ENCODE data around the gene REPIN1.

DNA sequence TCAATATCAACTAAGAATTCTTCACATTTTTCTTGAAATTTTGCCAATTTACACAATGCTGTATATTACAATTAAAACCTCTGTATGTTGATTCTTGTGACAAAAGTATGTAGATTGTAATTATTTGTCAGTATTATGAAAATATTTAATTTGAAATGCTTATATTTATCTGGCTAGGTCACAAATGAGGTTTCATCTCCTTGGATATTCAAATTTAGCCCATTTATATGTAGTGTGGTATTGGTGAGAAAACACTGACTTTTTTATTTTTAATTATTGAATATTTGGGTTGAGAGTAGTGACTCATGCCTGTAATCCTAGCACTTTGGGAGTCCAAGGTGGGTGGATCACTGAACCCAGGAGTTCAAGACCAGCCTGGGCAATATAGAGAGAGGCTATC is 24.3 kb upstream of the REPIN1 start:
- TF ChIP-seq ZNF324 (tag by site-specific recombination; IDR thresholded peaks at IDR 0.05): no peak
- TF ChIP-seq, protein P1, sequence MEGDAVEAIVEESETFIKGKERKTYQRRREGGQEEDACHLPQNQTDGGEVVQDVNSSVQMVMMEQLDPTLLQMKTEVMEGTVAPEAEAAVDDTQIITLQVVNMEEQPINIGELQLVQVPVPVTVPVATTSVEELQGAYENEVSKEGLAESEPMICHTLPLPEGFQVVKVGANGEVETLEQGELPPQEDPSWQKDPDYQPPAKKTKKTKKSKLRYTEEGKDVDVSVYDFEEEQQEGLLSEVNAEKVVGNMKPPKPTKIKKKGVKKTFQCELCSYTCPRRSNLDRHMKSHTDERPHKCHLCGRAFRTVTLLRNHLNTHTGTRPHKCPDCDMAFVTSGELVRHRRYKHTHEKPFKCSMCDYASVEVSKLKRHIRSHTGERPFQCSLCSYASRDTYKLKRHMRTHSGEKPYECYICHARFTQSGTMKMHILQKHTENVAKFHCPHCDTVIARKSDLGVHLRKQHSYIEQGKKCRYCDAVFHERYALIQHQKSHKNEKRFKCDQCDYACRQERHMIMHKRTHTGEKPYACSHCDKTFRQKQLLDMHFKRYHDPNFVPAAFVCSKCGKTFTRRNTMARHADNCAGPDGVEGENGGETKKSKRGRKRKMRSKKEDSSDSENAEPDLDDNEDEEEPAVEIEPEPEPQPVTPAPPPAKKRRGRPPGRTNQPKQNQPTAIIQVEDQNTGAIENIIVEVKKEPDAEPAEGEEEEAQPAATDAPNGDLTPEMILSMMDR (tag by site-specific recombination; IDR thresholded peaks at IDR 0.05): no peak
- TF ChIP-seq, protein P2, sequence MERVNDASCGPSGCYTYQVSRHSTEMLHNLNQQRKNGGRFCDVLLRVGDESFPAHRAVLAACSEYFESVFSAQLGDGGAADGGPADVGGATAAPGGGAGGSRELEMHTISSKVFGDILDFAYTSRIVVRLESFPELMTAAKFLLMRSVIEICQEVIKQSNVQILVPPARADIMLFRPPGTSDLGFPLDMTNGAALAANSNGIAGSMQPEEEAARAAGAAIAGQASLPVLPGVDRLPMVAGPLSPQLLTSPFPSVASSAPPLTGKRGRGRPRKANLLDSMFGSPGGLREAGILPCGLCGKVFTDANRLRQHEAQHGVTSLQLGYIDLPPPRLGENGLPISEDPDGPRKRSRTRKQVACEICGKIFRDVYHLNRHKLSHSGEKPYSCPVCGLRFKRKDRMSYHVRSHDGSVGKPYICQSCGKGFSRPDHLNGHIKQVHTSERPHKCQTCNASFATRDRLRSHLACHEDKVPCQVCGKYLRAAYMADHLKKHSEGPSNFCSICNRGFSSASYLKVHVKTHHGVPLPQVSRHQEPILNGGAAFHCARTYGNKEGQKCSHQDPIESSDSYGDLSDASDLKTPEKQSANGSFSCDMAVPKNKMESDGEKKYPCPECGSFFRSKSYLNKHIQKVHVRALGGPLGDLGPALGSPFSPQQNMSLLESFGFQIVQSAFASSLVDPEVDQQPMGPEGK (tag by site-specific recombination; IDR thresholded peaks at IDR 0.05): no peak
- no peak for TF ChIP-seq KLF9 (tag by site-specific recombination; IDR thresholded peaks at IDR 0.05; ENCODE audit: low read depth)
- TF ChIP-seq ZNF184 (tag by site-specific recombination; IDR thresholded peaks at IDR 0.05): no peak
- TF ChIP-seq ZNF670 (tag by site-specific recombination; IDR thresholded peaks at IDR 0.05; ENCODE audit: low read depth): no peak
- TF ChIP-seq ZNF239 (tag by site-specific recombination; IDR thresholded peaks at IDR 0.05): no peak
- no peak for TF ChIP-seq ZEB2 (tag by site-specific recombination; IDR thresholded peaks at IDR 0.05)
- no peak for TF ChIP-seq ZNF292 (tag by site-specific recombination; IDR thresholded peaks at IDR 0.05; ENCODE audit: borderline replicate concordance, low read depth)
- TF ChIP-seq KLF8 (tag by site-specific recombination; IDR thresholded peaks at IDR 0.05): no peak
- no peak for TF ChIP-seq ZNF830 (tag by site-specific recombination; IDR thresholded peaks at IDR 0.05; ENCODE audit: low read depth)
- no peak for TF ChIP-seq ZNF530 (tag by site-specific recombination; IDR thresholded peaks at IDR 0.05; ENCODE audit: low read depth)
